ENCODE data around the gene PLXDC1.

- TF ChIP-seq SUZ12 (IDR thresholded peaks at IDR 0.05; ENCODE audit: low read length) (no peak), BACH1 (IDR thresholded peaks at IDR 0.05; ENCODE audit: low read length) (no peak), CHD1 (IDR thresholded peaks at IDR 0.05; ENCODE audit: low read depth, low read length) (no peak), CTCF (IDR thresholded peaks at IDR 0.05; ENCODE audit: control extremely low read depth in 1 of 3, insufficient read depth in 1 of 3, low read depth in 1 of 3, low read length in 3 of 3) (no peak), ZNF274 (IDR thresholded peaks at IDR 0.05; ENCODE audit: borderline replicate concordance, extremely low read depth, low read length) (no peak), POLR2AphosphoS5 (IDR thresholded peaks at IDR 0.05; ENCODE audit: low read depth, low read length) (no peak), BRCA1 (IDR thresholded peaks at IDR 0.05; ENCODE audit: low read depth, low read length) (no peak), RAD21 (IDR thresholded peaks at IDR 0.05 in 1 of 2, conservative IDR thresholded peaks at IDR 0.05 in 1 of 2; ENCODE audit: low read depth in 2 of 2, low read length in 2 of 2) (no peak), POLR2A (IDR thresholded peaks at IDR 0.05; ENCODE audit: control extremely low read depth in 1 of 2, low read depth in 2 of 2, low read length in 2 of 2) (no peak), YY1 (IDR thresholded peaks at IDR 0.05; ENCODE audit: low read depth, low read length) (no peak), SP4 (IDR thresholded peaks at IDR 0.05; ENCODE audit: low read length) (no peak), RXRA (IDR thresholded peaks at IDR 0.05; ENCODE audit: insufficient read depth, low read depth, low read length) (no peak)
Measured at GRCh38 chr17:39101091-39101490, 50.3 kb downstream of the PLXDC1 start.

All from H1 (cell line).